HFF-Myc (cell line): ENCODE results near the gene CAB39L.

Experiments used
- DNase-seq: peaks from one replicate; pipeline ENCODE4 v3.0.0-alpha.2; 2011; ENCODE audit warnings: low read depth; ENCODE audit errors: extremely low read depth
- H3K4me3 ChIP-seq: replicated peaks from 2 replicates; pipeline ENCODE4 v1.5.1; 2011; ENCODE audit warnings: low read depth, mild to moderate bottlenecking, control low read depth, low read length
- TF ChIP-seq, protein P1 (sequence below): IDR thresholded peaks from 2 replicates; pipeline ENCODE4 v1.5.1; 2012; ENCODE audit warnings: mild to moderate bottlenecking, low read depth, low read length, control low read depth; ENCODE audit errors: missing control alignments

The CAB39L gene

DNA sequence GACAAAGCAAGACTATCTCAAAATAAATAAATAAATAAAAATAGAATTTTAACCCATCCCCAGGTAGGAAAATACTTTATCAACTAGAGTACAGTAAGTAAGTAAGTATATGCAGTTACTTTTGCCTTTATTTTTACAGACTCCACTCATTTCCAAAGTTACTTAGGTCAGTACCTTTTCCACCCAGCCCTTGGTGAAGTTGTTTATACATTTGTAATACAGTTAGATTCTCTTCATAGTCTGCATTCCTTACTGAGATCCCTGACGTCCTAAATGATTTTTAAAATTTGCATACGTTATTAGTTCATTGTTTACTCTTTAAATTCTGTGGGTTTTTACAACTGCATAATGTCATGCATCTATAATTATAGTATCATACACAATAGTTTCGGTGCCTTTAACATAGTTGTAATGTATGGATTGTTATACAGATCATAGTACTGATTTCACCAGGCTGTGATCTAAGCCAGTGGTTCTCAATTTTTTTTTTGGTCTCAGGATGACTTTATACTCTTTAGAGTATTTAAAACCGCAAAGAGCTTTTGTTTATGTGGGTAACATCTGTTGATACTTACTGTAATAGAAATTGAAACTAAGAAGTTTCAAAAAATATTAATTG, 10.6 kb upstream of the CAB39L start:
- TF ChIP-seq, protein P1, sequence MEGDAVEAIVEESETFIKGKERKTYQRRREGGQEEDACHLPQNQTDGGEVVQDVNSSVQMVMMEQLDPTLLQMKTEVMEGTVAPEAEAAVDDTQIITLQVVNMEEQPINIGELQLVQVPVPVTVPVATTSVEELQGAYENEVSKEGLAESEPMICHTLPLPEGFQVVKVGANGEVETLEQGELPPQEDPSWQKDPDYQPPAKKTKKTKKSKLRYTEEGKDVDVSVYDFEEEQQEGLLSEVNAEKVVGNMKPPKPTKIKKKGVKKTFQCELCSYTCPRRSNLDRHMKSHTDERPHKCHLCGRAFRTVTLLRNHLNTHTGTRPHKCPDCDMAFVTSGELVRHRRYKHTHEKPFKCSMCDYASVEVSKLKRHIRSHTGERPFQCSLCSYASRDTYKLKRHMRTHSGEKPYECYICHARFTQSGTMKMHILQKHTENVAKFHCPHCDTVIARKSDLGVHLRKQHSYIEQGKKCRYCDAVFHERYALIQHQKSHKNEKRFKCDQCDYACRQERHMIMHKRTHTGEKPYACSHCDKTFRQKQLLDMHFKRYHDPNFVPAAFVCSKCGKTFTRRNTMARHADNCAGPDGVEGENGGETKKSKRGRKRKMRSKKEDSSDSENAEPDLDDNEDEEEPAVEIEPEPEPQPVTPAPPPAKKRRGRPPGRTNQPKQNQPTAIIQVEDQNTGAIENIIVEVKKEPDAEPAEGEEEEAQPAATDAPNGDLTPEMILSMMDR = no peak
- no peak for DNase-seq
- peak overlapping the region; percentile 8; the same call in 1 of the 2 replicates for H3K4me3 ChIP-seq

DNA sequence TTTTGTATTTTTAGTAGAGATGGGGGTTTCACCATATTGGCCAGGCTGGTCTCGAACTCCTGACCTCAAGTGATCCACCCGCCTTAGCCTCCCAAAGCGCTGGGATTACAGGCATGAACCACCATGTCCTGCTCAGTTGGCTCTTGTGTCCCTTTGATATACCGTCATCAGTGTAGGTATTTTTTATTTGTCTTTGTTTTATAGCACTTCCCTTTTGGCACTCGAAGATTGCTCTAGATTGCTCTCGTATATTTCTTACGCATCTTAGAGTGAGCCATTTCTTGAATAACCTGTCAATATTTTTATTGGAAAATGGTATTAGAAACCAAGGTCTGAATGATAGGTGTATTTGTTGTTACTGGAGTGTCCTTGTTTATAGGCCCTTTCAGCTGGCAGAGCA, 9.6 kb upstream of the CAB39L start:
- H3K4me3 ChIP-seq = no peak overlapping the region
- no peak for DNase-seq
- TF ChIP-seq, protein P1 = no peak

DNA sequence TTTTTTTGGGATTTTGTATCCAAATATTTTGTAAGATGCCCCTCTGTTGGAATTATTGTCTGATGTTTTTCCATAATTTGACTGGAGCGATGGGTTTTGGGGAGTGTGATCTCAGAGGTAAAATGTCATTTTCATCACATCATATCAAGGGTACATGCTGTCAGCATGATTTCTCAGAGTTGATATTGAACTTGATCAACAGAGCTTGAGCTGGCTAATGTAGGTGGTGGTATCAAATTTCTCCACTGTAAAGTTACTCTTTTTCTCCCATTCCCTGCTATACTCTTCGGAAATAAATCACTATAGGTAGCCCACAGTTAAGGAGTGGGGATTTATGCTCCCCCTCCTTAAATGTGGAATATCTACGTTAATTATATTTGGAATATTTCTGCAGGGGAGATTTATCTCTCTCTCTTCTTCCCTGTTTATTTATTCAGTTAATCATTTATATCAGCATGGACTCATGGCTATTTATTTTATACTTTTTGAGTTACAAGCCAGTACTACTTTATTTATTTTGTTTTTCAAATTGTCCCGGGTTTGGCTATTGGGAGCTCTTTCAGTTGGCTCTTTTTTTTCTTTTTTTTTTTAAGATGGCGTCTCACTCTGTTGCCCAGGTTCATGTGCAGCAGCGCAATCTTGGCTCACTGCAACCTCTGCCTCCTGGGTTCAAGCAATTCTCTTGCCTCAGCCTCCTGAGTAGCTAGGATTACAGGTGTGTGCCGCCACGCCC, 9.0 kb upstream of the CAB39L start:
- no peak for DNase-seq

DNA sequence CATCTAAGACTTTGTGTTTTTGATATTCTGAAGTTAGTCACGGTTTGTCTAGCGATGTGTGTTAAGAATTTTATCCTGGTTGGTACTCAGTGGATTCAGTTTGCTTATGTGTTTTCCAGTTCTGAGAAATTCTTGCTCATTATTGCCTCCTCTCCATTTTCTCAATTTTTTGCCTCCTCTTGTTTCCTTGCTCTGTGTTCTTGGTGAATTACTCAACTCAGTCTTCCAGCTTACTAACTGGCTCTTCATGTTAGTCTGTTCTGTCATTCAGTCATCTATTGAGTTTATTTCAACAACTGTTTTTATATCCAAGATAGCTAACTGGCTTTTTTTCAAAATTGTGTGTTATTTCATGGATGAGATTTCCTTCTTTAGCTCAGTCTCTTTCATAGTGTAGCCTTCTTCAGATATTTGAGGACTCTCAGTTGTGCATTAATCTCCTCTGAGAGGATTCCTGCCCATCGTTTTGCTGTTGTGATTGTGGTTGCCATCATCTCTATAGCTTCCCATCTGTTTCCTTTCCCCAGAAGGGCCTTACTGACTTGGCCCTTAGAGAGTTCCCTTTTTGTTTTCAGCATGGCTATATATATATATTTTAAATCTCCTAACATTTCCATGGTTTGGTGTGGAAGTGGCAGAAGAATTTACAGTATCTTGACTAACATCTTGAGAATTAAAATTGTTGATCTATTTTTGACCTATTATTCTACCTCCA, 6.4 kb upstream of the CAB39L start:
- DNase-seq = no peak
- TF ChIP-seq, protein P1 = no peak
- no peak overlapping the region for H3K4me3 ChIP-seq

More for the DNA sequence above, 9.0 kb upstream of the CAB39L start:
- H3K4me3 ChIP-seq = no peak overlapping the region
- TF ChIP-seq, protein P1 = no peak

DNA sequence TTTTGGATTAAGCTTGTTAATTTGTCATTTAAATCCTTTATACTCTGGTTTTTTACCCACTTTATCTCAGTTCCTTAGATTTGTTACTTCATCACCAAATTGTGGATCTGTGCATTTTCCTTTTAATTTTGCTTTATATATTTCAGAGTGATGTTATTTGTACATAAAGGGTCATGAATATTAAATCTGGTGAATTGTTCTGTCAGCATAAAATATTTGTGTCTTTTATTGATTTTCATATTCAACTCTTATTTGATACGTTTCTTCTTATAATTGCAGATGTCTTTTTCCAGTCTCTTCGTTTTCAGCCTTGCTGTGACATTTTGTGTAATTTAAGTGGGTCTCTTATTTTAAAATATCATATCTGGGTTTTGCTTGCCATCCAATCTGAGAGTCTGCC, 4.9 kb upstream of the CAB39L start:
- no peak for DNase-seq
- H3K4me3 ChIP-seq = no peak overlapping the region
- TF ChIP-seq, protein P1 = no peak

DNA sequence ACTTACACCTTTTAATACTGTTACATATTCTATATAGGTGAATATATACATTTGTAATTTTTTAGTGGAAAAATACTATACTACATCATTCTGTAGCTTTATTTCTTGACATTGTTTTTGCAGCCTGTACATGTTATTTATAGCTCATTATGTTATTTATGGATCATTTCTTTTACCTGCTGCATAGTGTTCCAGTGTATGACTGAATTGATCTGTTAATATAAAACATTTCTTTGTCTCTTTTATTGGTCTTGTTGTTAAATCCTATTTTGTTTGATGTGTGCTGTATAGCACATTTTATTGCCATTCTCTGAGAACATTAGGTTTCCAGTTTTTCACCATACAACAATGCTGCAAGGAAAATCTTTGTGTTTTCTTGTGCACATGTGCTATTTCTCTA, 2.6 kb upstream of the CAB39L start:
- H3K4me3 ChIP-seq = no peak overlapping the region
- DNase-seq = no peak
- TF ChIP-seq, protein P1 = no peak
